HEK293 (cell line): ENCODE measurements around the gene DTHD1.

Experiments used
- ATF2 ChIP-seq: fragments of 450-650 bp; formaldehyde crosslinking; IDR thresholded peaks from 2 replicates; pipeline ENCODE4 v1.5.1; 2016; ENCODE audit warnings: missing biosample characterization, missing genetic modification characterization, low read depth
- ELK4 ChIP-seq: IDR thresholded peaks from 2 replicates; pipeline ENCODE4 v1.6.1; 2011; ENCODE audit warnings: mild to moderate bottlenecking, low read depth, low read length, borderline replicate concordance
- GLI4 ChIP-seq: fragments of 450-650 bp; formaldehyde crosslinking; IDR thresholded peaks from 2 replicates; pipeline ENCODE4 v1.5.1; 2016; ENCODE audit warnings: missing biosample characterization, missing genetic modification characterization
- MZF1 ChIP-seq: fragments of 450-650 bp; formaldehyde crosslinking; IDR thresholded peaks from 2 replicates; pipeline ENCODE4 v1.5.1; 2017; ENCODE audit warnings: missing biosample characterization, missing genetic modification characterization, borderline replicate concordance
- PATZ1 ChIP-seq: fragments of 450-650 bp; formaldehyde crosslinking; IDR thresholded peaks from 2 replicates; pipeline ENCODE4 v1.5.1; 2016; ENCODE audit warnings: missing biosample characterization, missing genetic modification characterization
- PRDM6 ChIP-seq: fragments of 450-650 bp; formaldehyde crosslinking; IDR thresholded peaks from 2 replicates; pipeline ENCODE4 v1.5.1; 2017; ENCODE audit warnings: missing biosample characterization, missing genetic modification characterization
- REST ChIP-seq: fragments of 450-650 bp; formaldehyde crosslinking; IDR thresholded peaks from 2 replicates; pipeline ENCODE4 v1.5.1; 2016; ENCODE audit warnings: missing biosample characterization, missing genetic modification characterization
- ZNF23 ChIP-seq: fragments of 450-650 bp; formaldehyde crosslinking; IDR thresholded peaks from 2 replicates; pipeline ENCODE4 v1.5.1; 2016; ENCODE audit warnings: missing biosample characterization, missing genetic modification characterization, borderline replicate concordance
- ZNF37A ChIP-seq: fragments of 450-650 bp; IDR thresholded peaks from 2 replicates; pipeline ENCODE4 v1.5.1; 2018; ENCODE audit warnings: missing biosample characterization, missing genetic modification characterization
- ZNF514 ChIP-seq: fragments of 450-650 bp; formaldehyde crosslinking; IDR thresholded peaks from 2 replicates; pipeline ENCODE4 v1.5.1; 2016; ENCODE audit warnings: missing biosample characterization, missing genetic modification characterization
- TF ChIP-seq, protein P1 (sequence below): fragments of 450-650 bp; formaldehyde crosslinking; IDR thresholded peaks from 2 replicates; pipeline ENCODE4 v1.5.1; 2016; ENCODE audit warnings: missing biosample characterization, missing genetic modification characterization
- TF ChIP-seq, protein P2 (sequence below): fragments of 450-650 bp; formaldehyde crosslinking; IDR thresholded peaks from 2 replicates; pipeline ENCODE4 v1.5.1; 2016; ENCODE audit warnings: missing biosample characterization, missing genetic modification characterization
- TF ChIP-seq, protein P3 (sequence below): fragments of 450-650 bp; IDR thresholded peaks from 2 replicates; pipeline ENCODE4 v1.5.1; 2018; ENCODE audit warnings: missing biosample characterization, mild to moderate bottlenecking, missing genetic modification characterization

DNA sequence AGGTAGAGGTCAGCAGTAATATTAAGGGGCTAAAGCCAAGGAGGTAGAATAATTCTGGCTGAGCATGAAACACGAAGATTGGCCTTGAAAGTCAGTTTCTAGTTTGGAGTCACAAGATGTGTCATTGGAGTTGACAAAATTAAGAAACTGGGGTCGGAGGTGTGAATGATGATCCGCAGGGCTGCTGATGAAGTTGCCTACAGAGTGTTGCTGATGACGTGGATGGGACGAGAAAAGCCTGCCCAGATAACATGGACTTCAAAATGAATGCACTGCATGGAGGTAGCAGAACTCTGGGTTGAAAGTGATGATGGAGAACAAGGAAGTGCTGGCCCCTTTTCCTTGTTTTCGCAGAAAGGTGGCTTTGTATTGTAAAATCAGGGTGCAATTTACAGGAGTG, 60.5 kb downstream of the DTHD1 start:
- TF ChIP-seq REST (no peak), PATZ1 (tag by site-specific recombination) (no peak), ELK4 (no peak), ZNF37A (tag by site-specific recombination) (no peak), ATF2 (tag by site-specific recombination) (no peak), PRDM6 (tag by site-specific recombination) (no peak), ZNF514 (tag by site-specific recombination) (no peak), ZNF23 (tag by site-specific recombination) (no peak), MZF1 (tag by site-specific recombination) (no peak), GLI4 (tag by site-specific recombination) (no peak)
- TF ChIP-seq, protein P1, sequence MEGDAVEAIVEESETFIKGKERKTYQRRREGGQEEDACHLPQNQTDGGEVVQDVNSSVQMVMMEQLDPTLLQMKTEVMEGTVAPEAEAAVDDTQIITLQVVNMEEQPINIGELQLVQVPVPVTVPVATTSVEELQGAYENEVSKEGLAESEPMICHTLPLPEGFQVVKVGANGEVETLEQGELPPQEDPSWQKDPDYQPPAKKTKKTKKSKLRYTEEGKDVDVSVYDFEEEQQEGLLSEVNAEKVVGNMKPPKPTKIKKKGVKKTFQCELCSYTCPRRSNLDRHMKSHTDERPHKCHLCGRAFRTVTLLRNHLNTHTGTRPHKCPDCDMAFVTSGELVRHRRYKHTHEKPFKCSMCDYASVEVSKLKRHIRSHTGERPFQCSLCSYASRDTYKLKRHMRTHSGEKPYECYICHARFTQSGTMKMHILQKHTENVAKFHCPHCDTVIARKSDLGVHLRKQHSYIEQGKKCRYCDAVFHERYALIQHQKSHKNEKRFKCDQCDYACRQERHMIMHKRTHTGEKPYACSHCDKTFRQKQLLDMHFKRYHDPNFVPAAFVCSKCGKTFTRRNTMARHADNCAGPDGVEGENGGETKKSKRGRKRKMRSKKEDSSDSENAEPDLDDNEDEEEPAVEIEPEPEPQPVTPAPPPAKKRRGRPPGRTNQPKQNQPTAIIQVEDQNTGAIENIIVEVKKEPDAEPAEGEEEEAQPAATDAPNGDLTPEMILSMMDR (tag by site-specific recombination) = no peak
- TF ChIP-seq, protein P2, sequence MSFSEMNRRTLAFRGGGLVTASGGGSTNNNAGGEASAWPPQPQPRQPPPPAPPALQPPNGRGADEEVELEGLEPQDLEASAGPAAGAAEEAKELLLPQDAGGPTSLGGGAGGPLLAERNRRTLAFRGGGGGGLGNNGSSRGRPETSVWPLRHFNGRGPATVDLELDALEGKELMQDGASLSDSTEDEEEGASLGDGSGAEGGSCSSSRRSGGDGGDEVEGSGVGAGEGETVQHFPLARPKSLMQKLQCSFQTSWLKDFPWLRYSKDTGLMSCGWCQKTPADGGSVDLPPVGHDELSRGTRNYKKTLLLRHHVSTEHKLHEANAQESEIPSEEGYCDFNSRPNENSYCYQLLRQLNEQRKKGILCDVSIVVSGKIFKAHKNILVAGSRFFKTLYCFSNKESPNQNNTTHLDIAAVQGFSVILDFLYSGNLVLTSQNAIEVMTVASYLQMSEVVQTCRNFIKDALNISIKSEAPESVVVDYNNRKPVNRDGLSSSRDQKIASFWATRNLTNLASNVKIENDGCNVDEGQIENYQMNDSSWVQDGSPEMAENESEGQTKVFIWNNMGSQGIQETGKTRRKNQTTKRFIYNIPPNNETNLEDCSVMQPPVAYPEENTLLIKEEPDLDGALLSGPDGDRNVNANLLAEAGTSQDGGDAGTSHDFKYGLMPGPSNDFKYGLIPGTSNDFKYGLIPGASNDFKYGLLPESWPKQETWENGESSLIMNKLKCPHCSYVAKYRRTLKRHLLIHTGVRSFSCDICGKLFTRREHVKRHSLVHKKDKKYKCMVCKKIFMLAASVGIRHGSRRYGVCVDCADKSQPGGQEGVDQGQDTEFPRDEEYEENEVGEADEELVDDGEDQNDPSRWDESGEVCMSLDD (tag by site-specific recombination) = no peak
- TF ChIP-seq, protein P3, sequence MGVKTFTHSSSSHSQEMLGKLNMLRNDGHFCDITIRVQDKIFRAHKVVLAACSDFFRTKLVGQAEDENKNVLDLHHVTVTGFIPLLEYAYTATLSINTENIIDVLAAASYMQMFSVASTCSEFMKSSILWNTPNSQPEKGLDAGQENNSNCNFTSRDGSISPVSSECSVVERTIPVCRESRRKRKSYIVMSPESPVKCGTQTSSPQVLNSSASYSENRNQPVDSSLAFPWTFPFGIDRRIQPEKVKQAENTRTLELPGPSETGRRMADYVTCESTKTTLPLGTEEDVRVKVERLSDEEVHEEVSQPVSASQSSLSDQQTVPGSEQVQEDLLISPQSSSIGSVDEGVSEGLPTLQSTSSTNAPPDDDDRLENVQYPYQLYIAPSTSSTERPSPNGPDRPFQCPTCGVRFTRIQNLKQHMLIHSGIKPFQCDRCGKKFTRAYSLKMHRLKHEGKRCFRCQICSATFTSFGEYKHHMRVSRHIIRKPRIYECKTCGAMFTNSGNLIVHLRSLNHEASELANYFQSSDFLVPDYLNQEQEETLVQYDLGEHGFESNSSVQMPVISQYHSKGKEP (tag by site-specific recombination) = no peak
